Stimulated activated naive CD8-positive, alpha-beta T cell treated with anti-CD3 and anti-CD28 coated beads, Interleukin-15, amount 100 ng/mL, for 72 hours (primary cell): ENCODE measurements around the gene MROH2A.

Experiments used
- ATAC-seq: fragments of 150-1000 bp; cut with Tn5 transposase; 2 replicates; pipeline ENCODE4 v1.10.0; 2021; ENCODE audit warnings: mild to moderate bottlenecking, moderate library complexity
- DNase-seq, 2 donors: peaks; one replicate each; pipeline ENCODE4 v3.0.0; 2021 to 2022
- H3K27ac Mint-ChIP-seq, 2 donors: one replicate each; pipeline ENCODE4 v1.8.0; 2022; ENCODE audit warnings: mild to moderate bottlenecking in 2 of 2, mixed read lengths in 2 of 2, moderate library complexity in 2 of 2
- H3K27me3 Mint-ChIP-seq: one replicate; pipeline ENCODE4 v1.8.0; 2022; ENCODE audit warnings: mixed read lengths
- H3K4me1 Mint-ChIP-seq: one replicate; pipeline ENCODE4 v1.8.0; 2022; ENCODE audit warnings: mild to moderate bottlenecking, mixed read lengths
- H3K4me3 Mint-ChIP-seq, 2 donors: one replicate each; pipeline ENCODE4 v1.8.0; 2022; ENCODE audit warnings: mild to moderate bottlenecking in 2 of 2, mixed read lengths in 2 of 2, moderate library complexity in 1 of 2
- H3K9me3 Mint-ChIP-seq, 2 donors: one replicate each; pipeline ENCODE4 v1.8.0; 2022; ENCODE audit warnings: mixed read lengths in 2 of 2

The MROH2A gene

GRCh38 chr2:233803994-233804393, 25.9 kb downstream of the MROH2A start:
- H3K27ac Mint-ChIP-seq = peak overlapping the region in 1 of 2 donors; percentile 2
- H3K9me3 Mint-ChIP-seq = no peaks in the 10 kb centered on the region
- H3K27me3 Mint-ChIP-seq = peaks cover 36% of the 10 kb centered on the region
- H3K4me3 Mint-ChIP-seq = no peak overlapping the region
- DNase-seq = peak in 1 of 2 donors; percentile 6
- ATAC-seq = no peak
- H3K4me1 Mint-ChIP-seq = peaks cover 9% of the 10 kb centered on the region

GRCh38 chr2:233807215-233807865, 29.2 kb downstream of the MROH2A start:
- Mint-ChIP-seq H3K9me3 (no peaks in the 10 kb centered on the region), H3K4me3 (no peak overlapping the region), H3K4me1 (no peaks in the 10 kb centered on the region), H3K27me3 (peaks cover 36% of the 10 kb centered on the region), H3K27ac (no peak overlapping the region)
- ATAC-seq (no peak), DNase-seq (no peak)

- Mint-ChIP-seq H3K4me1 (no peaks in the 10 kb centered on the region), H3K27ac (no peak overlapping the region), H3K4me3 (no peak overlapping the region), H3K27me3 (peaks cover 27% of the 10 kb centered on the region), H3K9me3 (no peaks in the 10 kb centered on the region)
- no peak for DNase-seq
- ATAC-seq = no peak
These were observed 30.1 kb downstream of the MROH2A start for GRCh38 chr2:233807966-233808935.

- ATAC-seq (no peak), DNase-seq (no peak)
- H3K4me3 Mint-ChIP-seq = no peak overlapping the region
- no peaks in the 10 kb centered on the region for H3K4me1 Mint-ChIP-seq
- no peaks in the 10 kb centered on the region for H3K9me3 Mint-ChIP-seq
- H3K27ac Mint-ChIP-seq = no peak overlapping the region
- H3K27me3 Mint-ChIP-seq = peaks cover 8% of the 10 kb centered on the region
These were observed 32.3 kb downstream of the MROH2A start for GRCh38 chr2:233810385-233810784.

- DNase-seq (no peak), ATAC-seq (no peak)
- no peaks in the 10 kb centered on the region for H3K9me3 Mint-ChIP-seq
- no peaks in the 10 kb centered on the region for H3K4me1 Mint-ChIP-seq
- peaks cover 15% of the 10 kb centered on the region for H3K27me3 Mint-ChIP-seq
- H3K27ac Mint-ChIP-seq = no peak overlapping the region
- no peak overlapping the region for H3K4me3 Mint-ChIP-seq
These were observed 33.0 kb downstream of the MROH2A start for GRCh38 chr2:233811087-233811486.

GRCh38 chr2:233811732-233812131, 33.6 kb downstream of the MROH2A start:
- no peak overlapping the region for H3K27ac Mint-ChIP-seq
- no peaks in the 10 kb centered on the region for H3K9me3 Mint-ChIP-seq
- no peak for ATAC-seq
- no peaks in the 10 kb centered on the region for H3K4me1 Mint-ChIP-seq
- peaks cover 22% of the 10 kb centered on the region for H3K27me3 Mint-ChIP-seq
- no peak overlapping the region for H3K4me3 Mint-ChIP-seq
- no peak for DNase-seq

GRCh38 chr2:233813236-233814055, 35.3 kb downstream of the MROH2A start:
- peaks cover 6% of the 10 kb centered on the region for H3K4me1 Mint-ChIP-seq
- ATAC-seq (no peak), DNase-seq (no peak)
- H3K27me3 Mint-ChIP-seq = peaks cover 29% of the 10 kb centered on the region
- H3K9me3 Mint-ChIP-seq = no peaks in the 10 kb centered on the region
- no peak overlapping the region for H3K27ac Mint-ChIP-seq
- no peak overlapping the region for H3K4me3 Mint-ChIP-seq

- Mint-ChIP-seq H3K4me3 (no peak overlapping the region), H3K4me1 (peaks cover 6% of the 10 kb centered on the region), H3K27ac (no peak overlapping the region), H3K9me3 (no peaks in the 10 kb centered on the region), H3K27me3 (peaks cover 29% of the 10 kb centered on the region)
- ATAC-seq (no peak), DNase-seq (no peak)
These were observed 36.1 kb downstream of the MROH2A start for GRCh38 chr2:233814056-233814835.

- ATAC-seq (no peak), DNase-seq (no peak)
- Mint-ChIP-seq H3K9me3 (no peaks in the 10 kb centered on the region), H3K27ac (no peak overlapping the region), H3K27me3 (peaks cover 29% of the 10 kb centered on the region), H3K4me3 (no peak overlapping the region), H3K4me1 (peaks cover 6% of the 10 kb centered on the region)
These were observed 37.7 kb downstream of the MROH2A start for GRCh38 chr2:233815861-233816260.

- Mint-ChIP-seq H3K27me3 (peaks cover 29% of the 10 kb centered on the region), H3K27ac (peak overlapping the region in 1 of 2 donors; percentile 28), H3K4me3 (no peak overlapping the region), H3K4me1 (peaks cover 6% of the 10 kb centered on the region), H3K9me3 (no peaks in the 10 kb centered on the region)
- DNase-seq (no peak), ATAC-seq (no peak)
These were observed 38.2 kb downstream of the MROH2A start for GRCh38 chr2:233816334-233816733.

- ATAC-seq (no peak), DNase-seq (no peak)
- peaks cover 6% of the 10 kb centered on the region for H3K4me1 Mint-ChIP-seq
- H3K27me3 Mint-ChIP-seq = peaks cover 27% of the 10 kb centered on the region
- H3K9me3 Mint-ChIP-seq = no peaks in the 10 kb centered on the region
- H3K27ac Mint-ChIP-seq = no peak overlapping the region
- H3K4me3 Mint-ChIP-seq = no peak overlapping the region
These were observed 38.6 kb downstream of the MROH2A start for GRCh38 chr2:233816771-233817170.

- no peak for DNase-seq
- peaks cover 6% of the 10 kb centered on the region for H3K4me1 Mint-ChIP-seq
- peaks cover 23% of the 10 kb centered on the region for H3K27me3 Mint-ChIP-seq
- no peak overlapping the region for H3K4me3 Mint-ChIP-seq
- no peak overlapping the region for H3K27ac Mint-ChIP-seq
- no peaks in the 10 kb centered on the region for H3K9me3 Mint-ChIP-seq
- no peak for ATAC-seq
These were observed 39.3 kb downstream of the MROH2A start for GRCh38 chr2:233817361-233817911.

- no peak for ATAC-seq
- peak overlapping the region in 1 of 2 donors; percentile 91 for H3K27ac Mint-ChIP-seq
- no peak overlapping the region for H3K4me3 Mint-ChIP-seq
- no peaks in the 10 kb centered on the region for H3K9me3 Mint-ChIP-seq
- peaks cover 6% of the 10 kb centered on the region for H3K4me1 Mint-ChIP-seq
- no peak for DNase-seq
- peaks cover 23% of the 10 kb centered on the region for H3K27me3 Mint-ChIP-seq
These were observed 40.0 kb downstream of the MROH2A start for GRCh38 chr2:233817995-233818638.
